ENCODE results near the gene INPP4B.

GRCh38 chr4:142358656-142359055 is 487.4 kb downstream of the INPP4B start:
- TF ChIP-seq POLR2A (IDR thresholded peaks at IDR 0.05) (no peak), CTCF (IDR thresholded peaks at IDR 0.05) (no peak), POLR2AphosphoS5 (IDR thresholded peaks at IDR 0.05) (no peak)

Measured in breast epithelium (tissue), 3 donors.